Measurements from ENCODE around the gene SPATA16.

DNA sequence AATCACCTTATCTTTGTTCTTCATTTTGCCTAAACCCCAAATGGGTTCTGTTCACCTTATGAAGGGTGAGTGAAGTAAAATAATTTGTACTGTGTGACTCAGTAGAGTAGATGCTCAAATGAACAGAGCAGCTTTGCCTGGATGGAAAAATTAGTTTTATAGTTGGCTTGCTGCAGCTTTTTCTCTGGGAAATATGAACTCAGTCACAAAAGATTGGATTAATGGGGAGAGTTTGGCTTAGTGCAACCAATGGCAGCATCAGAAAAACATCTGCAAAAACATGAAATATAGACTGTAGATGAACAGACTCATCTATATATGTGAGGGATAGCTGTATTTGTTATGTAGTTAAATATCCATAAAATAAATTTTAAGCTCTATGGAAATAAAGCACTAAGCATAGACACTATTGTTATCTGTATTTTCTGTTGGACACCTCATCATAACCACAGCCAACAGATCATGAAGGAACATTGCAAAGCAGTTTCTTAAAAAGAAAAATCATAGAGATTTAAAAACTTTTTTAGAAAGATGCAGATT lies 209.2 kb downstream of the SPATA16 start:
- TF ChIP-seq, protein P1, sequence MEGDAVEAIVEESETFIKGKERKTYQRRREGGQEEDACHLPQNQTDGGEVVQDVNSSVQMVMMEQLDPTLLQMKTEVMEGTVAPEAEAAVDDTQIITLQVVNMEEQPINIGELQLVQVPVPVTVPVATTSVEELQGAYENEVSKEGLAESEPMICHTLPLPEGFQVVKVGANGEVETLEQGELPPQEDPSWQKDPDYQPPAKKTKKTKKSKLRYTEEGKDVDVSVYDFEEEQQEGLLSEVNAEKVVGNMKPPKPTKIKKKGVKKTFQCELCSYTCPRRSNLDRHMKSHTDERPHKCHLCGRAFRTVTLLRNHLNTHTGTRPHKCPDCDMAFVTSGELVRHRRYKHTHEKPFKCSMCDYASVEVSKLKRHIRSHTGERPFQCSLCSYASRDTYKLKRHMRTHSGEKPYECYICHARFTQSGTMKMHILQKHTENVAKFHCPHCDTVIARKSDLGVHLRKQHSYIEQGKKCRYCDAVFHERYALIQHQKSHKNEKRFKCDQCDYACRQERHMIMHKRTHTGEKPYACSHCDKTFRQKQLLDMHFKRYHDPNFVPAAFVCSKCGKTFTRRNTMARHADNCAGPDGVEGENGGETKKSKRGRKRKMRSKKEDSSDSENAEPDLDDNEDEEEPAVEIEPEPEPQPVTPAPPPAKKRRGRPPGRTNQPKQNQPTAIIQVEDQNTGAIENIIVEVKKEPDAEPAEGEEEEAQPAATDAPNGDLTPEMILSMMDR (conservative IDR thresholded peaks at IDR 0.05; ENCODE audit: low read length) = no peak
- no peak for TF ChIP-seq EZH2phosphoT487 (IDR thresholded peaks at IDR 0.05; ENCODE audit: borderline replicate concordance)

Data from Loucy (cell line).